GM18951 (cell line): ENCODE results near the gene HSFX3.
"Not testable (repeated sequence)": the region's sequence is repeated elsewhere in the genome, so short reads cannot be mapped to it uniquely, and the experiment has no call there.

ENCODE experiments used
- POLR2A ChIP-seq: IDR thresholded peaks from 4 replicates; pipeline ENCODE4 v1.6.1; 2011; ENCODE audit warnings: mild to moderate bottlenecking; ENCODE audit not compliant: insufficient read length, insufficient read depth; ENCODE audit errors: extremely low read depth
- in situ Hi-C: fragments of 300-500 bp; cut with MboI; formaldehyde crosslinking; loops from one replicate; pipeline ENCODE4 v1.12.0; 2022; ENCODE audit warnings: low sequenced_read_pairs, mixed read lengths, inconsistent platforms; ENCODE audit not compliant: unreplicated experiment

The HSFX3 gene

DNA sequence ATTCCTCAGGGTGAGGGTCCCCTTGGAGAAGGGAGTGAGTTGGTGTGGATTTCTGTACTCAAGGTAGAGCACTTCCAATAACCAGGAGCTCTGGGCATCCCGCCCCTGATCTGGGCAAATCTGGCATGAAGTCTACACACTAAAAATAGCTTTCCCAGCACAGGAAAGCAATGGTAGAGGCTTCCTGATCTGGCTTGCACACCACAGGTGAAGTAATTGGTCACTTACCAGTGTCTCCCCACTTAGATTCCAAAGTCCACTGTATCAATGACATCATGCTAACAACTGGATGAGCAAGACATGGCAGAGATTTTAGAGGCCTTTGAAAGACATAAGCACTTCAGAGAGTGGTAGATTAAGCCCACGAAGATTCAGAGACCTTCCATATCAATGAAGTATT lies 26.8 kb downstream of the HSFX3 start:
- no peak for TF ChIP-seq POLR2A
- in situ Hi-C loops: no loop called here

DNA sequence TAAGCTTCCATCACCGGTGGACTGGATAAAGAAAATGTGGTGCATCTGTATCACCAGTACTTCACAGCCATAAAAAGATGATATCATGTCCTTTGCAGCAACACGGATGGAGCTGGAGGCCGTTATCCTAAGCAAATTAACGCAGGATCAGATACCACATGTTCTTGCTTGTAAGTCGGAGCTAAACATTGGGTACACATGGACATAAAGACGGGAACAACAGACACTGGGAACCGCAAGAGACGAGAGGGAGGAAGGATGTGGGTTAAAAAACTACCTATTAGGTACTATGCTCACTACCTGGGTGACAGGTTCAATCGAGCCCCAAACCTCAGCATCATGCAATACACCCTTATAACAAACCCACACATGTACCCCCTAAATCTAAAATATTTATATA lies 28.3 kb downstream of the HSFX3 start:
- in situ Hi-C loops: no loop called here
- TF ChIP-seq POLR2A: no peak

GRCh38 chrX:149520636-149521277 lies 29.0 kb downstream of the HSFX3 start:
- in situ Hi-C loops: not testable (repeated sequence)

DNA sequence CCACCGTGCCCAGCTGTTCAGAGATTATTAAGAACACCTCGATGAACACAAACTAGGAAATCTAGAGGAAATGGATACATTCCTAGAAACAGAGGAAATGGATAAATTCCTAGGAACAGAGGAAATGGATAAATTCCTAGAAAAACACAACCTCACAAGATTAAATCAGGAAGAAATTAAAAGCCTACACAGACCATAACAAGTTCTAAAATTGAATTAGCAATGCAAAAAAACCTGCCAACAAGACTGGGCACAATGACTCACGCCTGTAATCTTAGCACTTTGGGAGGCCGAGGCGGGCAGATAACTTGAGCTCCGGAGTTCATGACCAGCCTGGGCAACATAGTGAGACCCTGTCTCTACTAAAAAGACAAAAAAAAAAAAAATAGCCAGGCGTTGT lies 31.5 kb downstream of the HSFX3 start:
- in situ Hi-C loops: no loop called here
- no peak for TF ChIP-seq POLR2A

DNA sequence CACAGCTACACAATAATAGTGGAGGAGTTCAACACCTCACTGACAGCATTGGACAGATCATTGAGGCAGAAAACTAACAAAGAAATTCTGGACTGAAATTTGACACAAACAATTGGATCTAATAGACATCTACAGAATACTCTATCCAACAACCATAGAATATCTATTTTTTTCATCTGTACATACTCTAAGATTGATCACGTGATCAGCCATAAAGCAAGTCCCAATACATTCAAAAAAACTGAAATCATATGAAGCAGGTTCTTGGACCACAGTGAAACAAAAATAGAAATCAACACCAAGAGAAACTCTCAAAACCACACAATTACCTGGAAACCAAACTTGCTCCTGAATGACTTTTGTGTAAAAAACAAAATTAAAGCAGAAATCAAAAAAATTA lies 32.4 kb downstream of the HSFX3 start:
- no peak for TF ChIP-seq POLR2A
- in situ Hi-C loops: no loop called here

DNA sequence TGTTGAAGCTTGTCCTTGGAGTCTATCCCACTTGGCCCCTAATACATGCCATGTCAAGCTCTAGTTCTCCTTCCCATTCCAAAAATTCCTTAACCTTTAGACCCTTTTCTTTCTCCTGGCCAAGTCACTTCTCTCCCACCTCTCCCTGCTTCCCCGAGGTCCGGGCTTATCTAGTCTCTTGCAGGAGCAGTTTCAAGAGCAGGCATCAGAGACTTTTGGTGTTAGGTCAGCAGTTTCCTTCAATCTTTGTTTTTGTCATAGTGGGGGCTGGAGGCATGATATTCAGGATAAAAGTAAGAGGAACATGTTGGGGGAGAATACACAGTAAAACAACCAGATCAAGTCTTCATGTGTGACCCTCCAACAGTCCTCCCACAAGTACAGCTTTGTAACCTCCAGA lies 33.1 kb downstream of the HSFX3 start:
- no peak for TF ChIP-seq POLR2A
- in situ Hi-C loops: no loop called here

GRCh38 chrX:149515954-149516602 lies 33.6 kb downstream of the HSFX3 start:
- TF ChIP-seq POLR2A: no peak
- in situ Hi-C loops: no loop called here

GRCh38 chrX:149513825-149514428 lies 35.8 kb downstream of the HSFX3 start:
- TF ChIP-seq POLR2A: no peak
- in situ Hi-C loops: no loop called here

GRCh38 chrX:149512225-149512885 lies 37.4 kb downstream of the HSFX3 start:
- TF ChIP-seq POLR2A: no peak
- in situ Hi-C loops: no loop called here

- no peak for TF ChIP-seq POLR2A
- in situ Hi-C loops: no loop called here
Observed at GRCh38 chrX:149511081-149511480, 38.6 kb downstream of the HSFX3 start.

- in situ Hi-C loops: no loop called here
- no peak for TF ChIP-seq POLR2A
Observed at GRCh38 chrX:149510386-149510785, 39.3 kb downstream of the HSFX3 start.

DNA sequence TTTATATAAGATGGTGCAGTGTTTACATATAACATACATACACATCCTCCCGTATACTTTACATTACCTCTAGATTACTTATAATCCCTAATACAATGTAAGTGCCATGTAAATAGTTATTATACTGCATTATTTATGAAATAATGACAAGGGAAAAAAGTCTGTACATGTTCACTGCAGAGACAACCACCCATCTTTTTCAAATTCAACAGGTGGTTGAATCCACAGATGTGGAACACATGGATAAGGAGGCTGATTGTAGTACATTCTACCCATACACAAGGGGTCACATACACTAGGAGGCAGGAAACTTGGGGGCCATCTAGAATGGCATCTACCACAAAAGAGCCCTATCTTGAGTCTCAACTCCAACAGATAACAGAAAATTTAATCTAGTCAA lies 41.3 kb downstream of the HSFX3 start:
- TF ChIP-seq POLR2A: no peak
- in situ Hi-C loops: no loop called here

GRCh38 chrX:149506349-149506748 lies 43.4 kb downstream of the HSFX3 start:
- no peak for TF ChIP-seq POLR2A
- in situ Hi-C loops: no loop called here

DNA sequence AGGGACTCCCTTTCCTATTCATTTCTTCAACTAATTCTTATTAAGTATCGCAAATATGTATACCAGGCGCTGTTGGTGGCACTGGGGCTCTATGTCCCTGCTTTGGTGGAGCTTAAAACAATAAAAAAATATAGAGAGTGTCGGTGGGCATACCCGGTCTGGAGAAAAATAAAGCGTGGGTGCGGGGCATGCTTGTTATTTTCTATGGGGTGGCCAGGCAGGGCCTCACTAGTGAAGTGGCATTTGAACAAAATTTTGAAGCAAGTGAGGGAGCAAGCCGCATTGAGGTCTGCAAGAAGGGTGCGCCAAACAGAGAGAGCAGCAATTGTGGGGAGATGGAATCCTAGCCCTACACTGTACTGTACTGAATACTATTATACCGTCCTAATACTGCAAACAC lies 44.1 kb downstream of the HSFX3 start:
- TF ChIP-seq POLR2A: no peak
- in situ Hi-C loops: no loop called here
